Adipocyte (in vitro differentiated cells): Measurements from ENCODE around the gene DNASE2B.
A peak's percentile ranks its signal among the peaks of the same experiment; 100 is the strongest.
"Not testable (repeated sequence)": the region's sequence is repeated elsewhere in the genome, so short reads cannot be mapped to it uniquely, and the experiment has no call there.

Experiments used
- DNase-seq: peaks from one replicate; pipeline ENCODE4 v3.0.0-alpha.2; 2015; ENCODE audit warnings: low read depth
- H3K27me3 ChIP-seq: replicated peaks from 2 replicates; pipeline ENCODE4 v1.7.0; 2013; ENCODE audit warnings: mild to moderate bottlenecking, low read length, moderate library complexity; ENCODE audit not compliant: control insufficient read depth, insufficient read depth
- H3K36me3 ChIP-seq: 2 replicates; pipeline ENCODE4 v1.7.0; 2013; ENCODE audit warnings: low read length, mild to moderate bottlenecking, moderate library complexity; ENCODE audit not compliant: control insufficient read depth, insufficient read depth, severe bottlenecking
- H3K4me1 ChIP-seq: 2 replicates; pipeline ENCODE4 v1.7.0; 2013; ENCODE audit warnings: mild to moderate bottlenecking, low read length, moderate library complexity; ENCODE audit not compliant: control insufficient read depth, insufficient read depth
- H3K4me3 ChIP-seq: 2 replicates; pipeline ENCODE4 v1.7.0; 2013; ENCODE audit warnings: mild to moderate bottlenecking, low read length, moderate library complexity
- H3K9ac ChIP-seq: 2 replicates; pipeline ENCODE4 v1.7.0; 2013; ENCODE audit warnings: mild to moderate bottlenecking, low read length, moderate library complexity
- H3K9me3 ChIP-seq: 2 replicates; pipeline ENCODE4 v1.7.0; 2013; ENCODE audit warnings: mild to moderate bottlenecking, low read length, moderate library complexity; ENCODE audit not compliant: control insufficient read depth

The DNASE2B gene

GRCh38 chr1:84436876-84437655, 38.8 kb downstream of the DNASE2B start:
- H3K27me3 ChIP-seq, result no peaks in the 10 kb centered on the region
- no peak overlapping the region for H3K9ac ChIP-seq
- H3K9me3 ChIP-seq, result no peaks in the 10 kb centered on the region
- no peak for DNase-seq
- H3K36me3 ChIP-seq, result no peaks in the 10 kb centered on the region
- H3K4me3 ChIP-seq, result no peak overlapping the region
- H3K4me1 ChIP-seq, result peaks cover 5% of the 10 kb centered on the region

GRCh38 chr1:84442256-84442655, 44.0 kb downstream of the DNASE2B start:
- H3K9ac ChIP-seq, result no peak overlapping the region
- no peaks in the 10 kb centered on the region for H3K9me3 ChIP-seq
- H3K27me3 ChIP-seq, result no peaks in the 10 kb centered on the region
- peak; percentile 92 for DNase-seq
- no peaks in the 10 kb centered on the region for H3K36me3 ChIP-seq
- no peak overlapping the region for H3K4me3 ChIP-seq
- H3K4me1 ChIP-seq, result no peaks in the 10 kb centered on the region

- H3K4me1 ChIP-seq, H3K9me3 ChIP-seq, DNase-seq, H3K36me3 ChIP-seq, H3K27me3 ChIP-seq, H3K9ac ChIP-seq, H3K4me3 ChIP-seq: not testable (repeated sequence)
Observed at GRCh38 chr1:84442747-84443646, 44.7 kb downstream of the DNASE2B start.

- H3K9me3 ChIP-seq, H3K4me1 ChIP-seq, H3K27me3 ChIP-seq, H3K4me3 ChIP-seq, DNase-seq, H3K9ac ChIP-seq, H3K36me3 ChIP-seq: not testable (repeated sequence)
Observed at GRCh38 chr1:84448704-84449103, 50.4 kb downstream of the DNASE2B start.

- DNase-seq, result no peak
- no peak overlapping the region for H3K9ac ChIP-seq
- no peaks in the 10 kb centered on the region for H3K27me3 ChIP-seq
- H3K4me3 ChIP-seq, result no peak overlapping the region
- no peaks in the 10 kb centered on the region for H3K9me3 ChIP-seq
- H3K4me1 ChIP-seq, result no peaks in the 10 kb centered on the region
- no peaks in the 10 kb centered on the region for H3K36me3 ChIP-seq
Observed at GRCh38 chr1:84450910-84451309, 52.6 kb downstream of the DNASE2B start.

- no peaks in the 10 kb centered on the region for H3K9me3 ChIP-seq
- H3K27me3 ChIP-seq, result peaks cover 4% of the 10 kb centered on the region
- no peak overlapping the region for H3K4me3 ChIP-seq
- DNase-seq, result no peak
- H3K9ac ChIP-seq, result no peak overlapping the region
- H3K4me1 ChIP-seq, result no peaks in the 10 kb centered on the region
- H3K36me3 ChIP-seq, result no peaks in the 10 kb centered on the region
Observed at GRCh38 chr1:84452436-84452835, 54.2 kb downstream of the DNASE2B start.

- H3K36me3 ChIP-seq, result no peaks in the 10 kb centered on the region
- peaks cover 4% of the 10 kb centered on the region for H3K4me1 ChIP-seq
- no peak for DNase-seq
- no peak overlapping the region for H3K9ac ChIP-seq
- H3K4me3 ChIP-seq, result no peak overlapping the region
- H3K9me3 ChIP-seq, result no peaks in the 10 kb centered on the region
- H3K27me3 ChIP-seq, result peaks cover 4% of the 10 kb centered on the region
Observed at GRCh38 chr1:84462118-84462517, 63.8 kb downstream of the DNASE2B start.
